T-helper 2 cell (primary cell): ENCODE results near the gene RSL1D1.
"Not testable (repeated sequence)": the region's sequence is repeated elsewhere in the genome, so short reads cannot be mapped to it uniquely, and the experiment has no call there.

Experiments used
- DNase-seq, 5 experiments: peaks; one replicate each; pipeline versions ENCODE4 v3.0.0 to v3.0.0-alpha.2; 2012 to 2022

RSL1D1 gene

DNA sequence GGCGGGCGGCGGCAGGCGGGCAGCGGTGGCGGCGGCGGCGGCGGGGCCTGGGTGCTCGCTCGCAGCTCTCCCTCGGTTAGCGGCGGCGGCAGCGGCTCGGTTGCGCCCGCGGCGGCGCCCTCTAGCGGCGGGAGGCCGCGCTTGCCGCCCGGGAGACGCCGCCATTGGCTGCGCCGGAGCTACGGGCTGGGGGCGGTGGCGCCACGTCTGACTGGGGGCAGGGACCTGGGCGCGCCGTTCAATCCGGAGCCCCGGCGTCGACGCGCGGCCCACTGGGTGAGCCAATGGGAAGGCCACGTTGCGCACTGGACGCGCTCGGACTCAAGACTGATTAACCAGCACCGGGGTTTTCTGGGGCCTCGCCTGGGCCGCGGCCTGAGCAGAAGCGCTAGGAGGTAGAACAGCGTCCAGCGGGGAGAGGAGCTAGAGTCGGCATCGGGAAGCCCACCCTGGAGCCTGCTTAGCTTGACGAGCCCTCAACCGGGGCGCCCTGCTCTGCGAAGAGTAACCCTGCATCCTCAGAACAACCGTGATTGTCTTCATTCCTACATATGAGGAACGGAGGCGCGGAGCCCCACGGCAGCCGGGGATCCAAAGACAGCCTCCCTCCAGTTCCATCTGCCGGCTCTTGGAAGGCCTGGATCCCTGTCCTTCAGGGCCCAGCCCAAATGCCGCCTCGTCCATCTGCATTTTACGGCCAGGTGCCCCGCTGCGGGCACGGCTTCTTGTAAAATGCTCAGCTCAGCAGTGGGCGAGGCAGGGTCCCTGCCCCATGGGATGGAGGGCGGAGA is 54.0 kb downstream of the RSL1D1 start, which contains the start of gene ZC3H7A:
TSS of gene ZC3H7A (minus strand) at position 93 of the 791 bp plus-strand sequence. CDS start 14,904 bp downstream, outside the sequence.
- DNase-seq: peak; percentile 89 to 97 (median 91)

DNA sequence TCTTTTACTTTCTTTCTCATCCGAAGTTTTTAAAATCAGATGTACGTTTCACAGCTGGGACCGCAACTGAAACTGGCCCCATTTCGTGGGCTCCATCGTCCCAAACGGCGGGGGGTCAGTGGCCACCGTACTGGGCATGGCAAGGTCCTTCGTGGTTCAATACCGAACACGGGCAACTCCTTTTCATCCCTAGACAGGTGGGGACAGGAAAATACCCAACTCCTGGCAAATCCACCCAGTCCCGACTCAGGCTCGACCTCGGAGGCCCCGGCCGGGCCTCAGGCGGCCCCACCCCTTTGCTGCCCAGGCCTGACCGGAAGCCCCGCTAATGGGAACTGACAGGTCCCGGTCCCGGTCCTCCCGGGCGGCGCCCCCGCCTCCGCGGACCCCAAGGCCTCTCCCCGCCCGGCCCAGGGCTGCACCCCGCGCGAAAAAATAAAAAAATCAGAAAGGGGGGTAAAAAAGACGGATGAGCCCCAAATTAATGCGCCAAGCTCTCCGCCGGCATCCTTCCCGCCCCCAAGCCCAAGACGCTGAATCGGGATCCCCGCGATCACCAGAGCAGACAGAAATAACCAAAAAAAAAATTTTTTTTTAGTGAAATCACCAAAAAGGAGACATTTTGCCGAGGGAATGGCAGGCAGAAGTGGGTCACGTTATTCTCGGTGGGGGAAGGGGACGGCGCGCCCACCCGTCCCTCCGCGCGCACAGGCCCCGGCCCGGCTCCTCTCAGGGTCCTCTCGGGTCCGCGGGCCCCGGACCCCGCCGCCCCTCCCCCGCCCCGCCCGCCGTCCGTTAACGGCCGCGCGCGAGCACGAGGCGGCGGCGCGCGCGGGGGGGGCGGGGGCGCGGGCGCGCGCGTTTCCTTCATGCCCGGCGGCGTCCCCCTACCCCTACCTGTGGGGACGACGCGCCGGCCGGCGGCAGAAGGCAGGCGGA is 54.8 kb downstream of the RSL1D1 start:
- peak in 3 of 5 experiments; percentile 12 to 39 (median 30) for DNase-seq

DNA sequence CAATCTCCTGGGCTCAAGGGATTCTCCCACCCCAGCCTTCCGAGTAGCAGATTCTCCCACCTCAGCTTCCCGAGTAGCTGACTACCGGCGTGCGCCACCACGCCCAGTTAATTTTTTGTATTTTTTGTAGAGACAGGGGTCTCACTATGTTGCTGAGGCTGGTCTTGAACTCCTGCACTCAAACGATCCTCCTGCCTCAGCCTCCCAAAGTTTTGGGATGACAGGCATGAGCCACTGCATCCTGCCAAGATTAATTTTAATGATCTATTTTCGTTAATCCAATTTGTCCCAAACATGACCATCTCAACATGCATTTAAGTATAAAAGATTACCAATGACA is 55.5 kb downstream of the RSL1D1 start:
- no peak for DNase-seq

DNA sequence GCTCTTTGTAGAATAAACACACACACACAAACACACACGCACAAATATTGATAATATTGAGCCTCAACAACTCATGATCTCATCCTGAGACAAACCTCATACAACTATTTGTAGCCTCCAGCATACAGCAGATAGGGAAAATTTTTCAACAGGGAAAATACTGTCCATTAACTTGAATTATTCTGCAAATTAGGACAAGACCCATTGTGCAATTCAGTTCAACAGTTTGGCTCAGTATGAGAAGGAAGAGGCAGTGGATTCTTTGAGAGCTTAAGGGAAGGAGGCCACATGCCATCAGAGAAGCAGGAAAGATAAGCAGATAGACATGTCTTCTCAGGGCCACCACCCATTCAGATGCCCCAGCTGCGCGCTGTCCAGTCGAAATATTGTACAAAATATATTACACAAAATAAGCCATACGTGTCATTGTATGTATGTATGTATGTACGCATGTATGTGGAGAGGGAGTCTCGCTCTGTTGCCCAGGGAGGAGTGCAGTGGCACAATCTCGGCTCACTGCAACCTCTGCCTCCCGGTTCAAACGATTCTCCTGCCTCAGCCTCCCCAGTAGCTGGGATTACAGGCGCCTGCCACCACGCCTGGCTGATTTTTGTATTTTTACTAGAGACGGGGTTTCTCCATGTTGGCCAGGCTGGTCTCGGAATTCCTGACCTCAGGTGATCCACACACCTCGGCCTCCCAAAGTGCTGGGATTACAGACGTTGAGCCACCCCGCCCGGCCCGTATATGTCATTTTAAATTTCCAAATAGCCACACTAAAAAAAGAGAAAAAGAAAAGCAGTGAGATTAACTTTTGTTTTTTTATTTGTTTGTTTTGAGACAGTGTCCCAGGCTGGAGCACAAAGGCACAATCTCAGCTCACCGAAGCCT is 56.1 kb downstream of the RSL1D1 start:
- DNase-seq: no peak

DNA sequence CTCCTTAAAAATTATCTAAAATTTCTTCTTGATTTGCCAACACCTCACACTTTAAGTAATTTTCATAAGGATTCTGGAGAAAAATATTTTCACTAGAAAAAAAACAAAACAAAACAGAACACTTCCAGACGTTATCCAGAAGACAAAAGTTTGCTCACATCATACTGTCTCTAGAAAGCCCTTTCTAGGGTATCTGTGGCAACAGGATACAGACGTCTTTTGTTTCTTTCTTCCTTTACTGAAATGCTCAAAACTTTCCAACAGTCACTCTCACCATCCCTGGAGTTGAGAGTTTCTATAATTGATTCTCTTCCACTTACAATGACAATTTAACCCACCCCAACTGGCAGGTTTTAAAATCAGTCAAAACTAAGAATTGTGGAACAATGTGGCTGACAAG is 56.9 kb downstream of the RSL1D1 start:
- no peak for DNase-seq

DNA sequence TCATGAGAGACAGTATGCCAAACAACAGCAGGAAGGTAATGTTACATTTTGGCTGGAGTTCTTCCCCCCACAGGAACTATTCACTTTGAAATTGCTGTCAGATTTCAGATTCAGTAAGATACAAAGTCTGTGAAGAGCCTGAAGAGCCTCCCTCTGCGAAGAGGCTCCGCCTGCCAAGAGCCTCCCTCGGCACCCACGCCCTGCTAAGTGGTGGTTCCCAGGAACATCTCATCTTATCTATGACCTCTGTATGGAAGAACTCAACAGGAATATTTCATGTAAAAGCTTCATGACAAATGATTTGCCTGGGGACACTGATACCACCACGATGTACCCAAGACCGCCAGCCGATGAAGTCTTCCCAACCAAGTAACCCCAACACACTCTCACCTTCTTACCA is 57.5 kb downstream of the RSL1D1 start:
- no peak for DNase-seq

DNA sequence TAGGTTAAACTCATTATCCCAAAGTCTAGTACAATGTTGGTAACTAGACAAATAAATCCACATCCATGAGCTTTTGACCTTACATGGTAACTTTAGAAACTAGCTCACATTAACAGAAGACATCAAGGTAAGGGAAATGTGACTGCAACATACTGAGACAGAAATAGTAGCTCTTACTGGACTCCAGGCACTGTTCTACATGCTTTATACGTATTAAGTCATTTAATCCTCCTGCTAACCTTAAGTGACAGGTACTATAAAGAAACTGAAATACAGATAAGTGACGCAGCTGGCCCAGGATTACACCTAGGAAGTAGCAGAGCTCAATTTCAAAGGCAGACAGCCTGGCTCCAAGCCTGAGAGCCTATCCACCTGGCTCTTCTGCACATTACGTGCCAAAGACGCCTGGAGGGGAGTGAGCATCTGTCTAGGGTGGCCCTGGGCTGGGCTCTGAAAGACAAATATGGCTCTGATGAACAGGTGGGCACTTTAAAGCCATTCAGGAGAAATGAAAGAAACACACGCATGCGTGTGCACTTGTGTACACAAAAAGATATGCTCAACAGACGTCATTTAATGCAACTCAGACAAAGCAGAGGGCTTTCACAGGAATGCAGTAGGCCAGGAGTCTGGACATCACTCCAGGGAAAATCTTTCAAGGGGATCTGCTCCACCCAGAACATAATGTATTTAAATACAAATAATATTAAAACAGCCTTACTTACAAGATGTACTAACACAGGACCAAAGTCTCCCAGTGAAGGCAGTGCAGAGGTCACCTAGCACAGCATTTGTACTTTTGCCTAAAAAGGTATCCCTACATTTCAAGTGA is 58.7 kb downstream of the RSL1D1 start:
- no peak for DNase-seq

DNA sequence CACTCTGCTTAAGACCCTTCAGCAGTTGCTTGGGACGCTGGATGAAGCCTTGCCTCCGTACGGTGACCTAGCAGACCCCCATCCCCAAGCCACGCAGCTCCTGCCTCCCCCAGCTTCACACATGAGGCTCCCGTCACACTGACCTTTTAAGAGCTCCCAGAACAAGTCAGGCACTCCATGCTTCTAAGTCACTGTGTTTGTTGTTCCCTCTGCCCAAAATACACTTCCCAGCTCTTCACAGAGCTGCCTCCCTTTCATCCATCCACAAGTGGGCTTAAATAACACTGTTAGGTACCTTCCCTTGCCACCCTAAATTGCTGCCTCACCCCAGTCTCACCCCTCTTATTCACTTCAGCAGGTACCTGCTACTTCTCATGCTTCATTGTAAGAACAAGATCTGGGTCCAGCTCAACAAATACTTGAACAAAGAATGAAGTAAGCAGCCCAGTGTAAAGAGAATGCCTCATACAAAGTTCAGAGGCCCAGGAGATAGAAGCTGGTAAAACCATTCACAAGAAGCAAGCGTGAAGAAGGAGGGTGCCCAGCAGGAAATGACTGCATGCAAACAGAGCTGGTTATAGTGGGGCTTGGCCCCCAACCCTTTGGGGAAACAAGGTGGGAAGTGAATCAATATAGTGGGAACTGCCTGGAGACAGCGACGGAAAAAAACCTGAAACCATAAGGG is 60.1 kb downstream of the RSL1D1 start:
- no peak for DNase-seq

DNA sequence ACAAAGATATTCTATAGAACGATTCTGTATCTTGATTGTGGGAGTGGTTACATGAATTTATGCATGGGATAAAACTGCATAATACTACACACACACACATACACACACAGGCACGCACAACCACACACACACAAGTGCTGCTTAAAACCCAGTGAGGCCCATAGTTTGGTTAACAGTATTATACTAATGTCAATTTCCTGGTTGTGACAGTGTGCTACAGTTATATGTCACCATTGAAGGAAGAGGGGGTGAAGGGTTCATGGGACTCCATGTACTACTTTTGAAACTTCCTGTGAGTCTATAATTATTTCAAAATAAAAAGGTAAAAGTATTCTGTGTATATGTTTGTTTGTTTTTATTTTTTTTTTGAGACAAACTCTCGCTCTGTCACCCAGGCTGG is 62.4 kb downstream of the RSL1D1 start:
- peak in 1 of 5 experiments; percentile 67 for DNase-seq

DNA sequence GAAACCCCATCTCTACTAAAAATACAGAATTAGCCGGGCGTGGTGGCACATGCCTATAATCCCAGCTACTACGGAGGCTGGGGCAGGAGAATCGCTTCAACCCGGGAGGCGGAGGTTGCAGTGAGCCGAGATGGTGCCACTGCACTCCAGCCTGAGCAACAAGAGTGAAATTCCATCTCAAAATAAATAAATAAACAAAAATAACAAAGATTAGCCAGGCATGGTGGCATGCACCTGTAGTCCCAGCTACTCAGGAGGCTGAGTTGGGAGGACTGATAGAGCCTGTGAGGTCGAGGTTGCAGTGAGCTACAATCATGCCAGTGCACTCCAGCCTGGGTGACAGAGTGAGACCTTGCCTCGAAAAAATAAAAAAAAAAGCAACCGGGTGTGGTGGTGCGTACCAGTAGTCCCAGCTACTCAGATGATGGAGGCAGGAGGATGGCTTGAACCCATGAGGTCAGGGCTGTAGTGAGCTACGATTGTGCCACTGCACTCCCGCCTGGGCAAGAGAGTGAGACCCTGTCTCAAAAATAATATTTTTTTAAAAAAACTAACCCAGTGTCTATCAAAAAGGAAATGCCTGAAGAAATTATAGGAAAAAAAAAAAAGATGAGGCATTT is 66.3 kb downstream of the RSL1D1 start:
- not testable (repeated sequence) for DNase-seq

DNA sequence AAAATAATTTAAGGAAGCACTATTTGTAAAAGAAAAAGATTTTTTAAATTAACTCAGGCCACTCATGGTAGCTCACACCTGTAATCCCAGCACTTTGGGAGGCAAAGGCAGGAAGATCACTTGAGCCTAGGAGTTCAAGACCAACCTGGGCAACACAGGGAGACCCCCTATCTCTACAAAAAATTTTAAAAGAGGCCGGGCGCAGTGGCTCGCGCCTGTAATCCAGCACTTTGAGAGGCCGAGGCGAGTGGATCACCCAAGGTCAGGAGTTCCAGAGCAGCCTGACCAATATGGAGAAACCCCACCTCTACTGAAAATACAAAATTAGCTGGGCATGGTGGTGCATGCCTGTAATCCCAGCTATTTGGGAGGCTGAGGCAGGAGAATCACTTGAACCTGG is 67.0 kb downstream of the RSL1D1 start:
- DNase-seq: not testable (repeated sequence)

DNA sequence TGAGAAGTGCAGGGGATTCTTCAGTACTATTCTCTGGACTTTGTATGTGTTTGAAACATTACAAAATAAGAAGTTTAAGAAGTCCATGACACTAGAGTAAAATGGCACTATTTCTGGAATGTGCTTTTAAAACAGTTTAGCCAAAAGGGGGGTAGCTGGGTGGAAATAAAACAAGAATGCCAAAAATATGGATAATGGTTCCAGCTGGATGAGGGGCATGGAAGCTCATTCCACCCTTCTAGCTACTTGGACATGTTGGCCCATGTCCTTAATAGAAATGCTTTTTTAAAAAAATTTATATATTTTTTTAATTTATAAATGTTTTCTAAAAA is 67.3 kb downstream of the RSL1D1 start:
- DNase-seq: no peak
